CD4-positive, alpha-beta T cell treated with Interleukin-10 for 1 hour (primary cell): ENCODE measurements around the gene PARD3B.

Experiments
- DNase-seq: peaks from one replicate; pipeline ENCODE4 v3.0.0-alpha.2; 2020

PARD3B gene

GRCh38 chr2:204853905-204854304 is 308.6 kb downstream of the PARD3B start:
- DNase-seq = no peak

DNA sequence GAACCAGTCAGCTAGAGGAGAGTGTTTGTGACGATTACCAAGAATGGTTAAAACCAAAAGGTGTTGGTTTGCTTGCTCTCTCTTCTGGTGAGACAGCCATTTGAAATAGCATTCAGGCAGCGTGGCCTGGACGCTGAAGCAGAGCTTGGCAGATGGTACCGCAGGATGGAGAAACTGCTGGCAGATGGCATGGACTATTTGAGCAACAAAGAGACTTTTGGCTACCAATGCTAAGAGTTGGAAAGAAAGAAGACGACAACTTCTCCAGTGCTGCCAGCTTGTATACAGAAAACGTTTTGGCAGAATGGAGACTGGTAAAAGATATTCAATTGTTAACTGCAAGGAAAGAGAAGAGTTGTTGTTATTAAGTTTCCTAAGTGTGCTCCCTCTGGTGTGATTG is 315.0 kb downstream of the PARD3B start:
- DNase-seq = no peak

DNA sequence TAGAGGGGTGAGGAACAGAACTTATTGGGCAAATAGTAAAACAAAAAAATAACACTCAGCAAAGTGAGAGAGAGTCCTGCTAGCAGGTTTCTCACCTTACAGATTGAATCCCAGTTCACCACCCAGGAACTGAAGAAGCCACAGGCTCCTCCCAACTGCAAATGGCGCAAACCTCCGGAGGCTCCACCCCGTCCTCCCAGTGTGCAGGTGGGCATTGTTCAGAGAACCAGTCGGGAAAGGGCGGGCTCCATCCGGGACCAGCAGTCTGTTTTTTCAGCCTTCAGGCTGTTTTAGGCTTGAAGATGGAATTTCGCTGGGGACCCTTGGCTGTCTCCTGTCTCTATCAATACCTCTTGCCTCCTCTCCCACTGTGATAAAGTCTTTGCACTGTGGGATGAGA is 317.5 kb downstream of the PARD3B start:
- DNase-seq = no peak

DNA sequence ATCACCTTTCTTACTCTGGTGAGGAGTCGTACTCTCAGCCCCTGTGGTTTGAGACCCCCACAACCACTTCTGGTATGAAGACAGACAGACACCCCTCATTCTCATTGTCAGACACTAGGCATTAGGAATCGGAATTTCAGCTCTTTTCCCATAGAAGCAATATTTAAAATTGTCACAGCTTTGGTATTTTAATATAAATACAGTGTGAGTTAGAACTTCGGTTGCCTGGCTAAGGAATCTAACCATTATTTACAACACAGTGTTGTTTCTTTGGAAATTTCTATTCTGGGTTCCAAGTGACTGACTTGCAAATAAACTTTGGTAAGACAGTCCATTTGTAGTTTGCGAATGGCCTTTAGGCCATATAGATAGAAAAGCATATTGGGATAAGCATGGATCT is 318.1 kb downstream of the PARD3B start:
- DNase-seq = no peak

- no peak for DNase-seq
These were observed 324.0 kb downstream of the PARD3B start for GRCh38 chr2:204869132-204869823.

GRCh38 chr2:204870053-204870452 is 324.8 kb downstream of the PARD3B start:
- no peak for DNase-seq

DNA sequence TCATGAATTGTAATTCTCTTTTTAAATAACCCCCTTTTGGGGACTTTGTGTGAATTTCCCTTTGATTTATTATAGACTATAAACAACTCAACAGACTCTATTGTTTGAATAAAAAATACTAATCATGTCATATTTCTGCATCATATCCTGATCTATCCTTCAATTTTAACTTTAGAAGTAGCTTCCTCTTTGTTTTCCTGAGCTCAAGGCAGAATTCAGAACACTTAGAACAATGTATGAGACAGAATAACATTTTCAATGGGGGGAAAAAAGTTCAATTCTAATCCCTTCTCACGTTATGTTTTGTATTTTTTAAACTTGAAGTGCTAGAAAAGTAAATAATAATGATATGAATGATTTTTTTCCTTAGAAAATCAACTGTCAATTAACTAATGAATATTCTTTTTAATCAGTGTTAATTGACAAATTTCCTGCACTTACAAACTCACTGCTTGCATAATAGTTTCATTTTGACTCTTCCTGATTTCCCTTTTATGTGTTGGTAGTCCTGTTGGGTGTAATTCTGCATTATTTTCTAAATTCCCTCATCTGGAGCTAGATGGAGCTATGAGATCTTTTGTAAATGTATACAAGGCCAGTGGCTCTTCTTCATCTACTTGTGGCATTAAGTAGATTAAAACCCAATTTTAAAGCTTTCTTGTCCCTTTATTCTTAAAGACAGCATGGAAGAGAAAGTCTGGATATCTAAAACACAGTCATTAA is 326.1 kb downstream of the PARD3B start:
- DNase-seq = peak; percentile 51

- no peak for DNase-seq
These were observed 331.0 kb downstream of the PARD3B start for GRCh38 chr2:204876311-204876710.

GRCh38 chr2:204877691-204878090 is 332.4 kb downstream of the PARD3B start:
- no peak for DNase-seq

DNA sequence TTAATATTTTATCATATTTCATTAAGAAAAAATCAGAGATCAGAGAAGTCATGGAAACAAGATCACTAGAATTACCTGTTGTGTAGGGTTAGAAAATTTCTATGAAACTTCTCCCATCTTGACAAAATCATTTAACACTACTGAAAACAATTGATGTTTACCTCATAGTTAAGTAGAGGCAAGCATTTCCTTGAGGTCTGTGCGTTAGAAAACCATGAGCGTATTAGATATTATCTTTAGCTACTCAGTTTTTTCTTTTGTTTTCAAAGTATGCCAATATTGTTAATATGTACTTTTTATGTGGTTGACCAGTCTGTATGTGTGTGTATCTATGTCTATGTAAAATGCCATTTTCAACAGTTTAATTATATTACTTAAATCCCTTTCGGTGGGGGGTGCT is 335.7 kb downstream of the PARD3B start:
- DNase-seq = no peak

GRCh38 chr2:204881655-204882054 is 336.4 kb downstream of the PARD3B start:
- DNase-seq = peak; percentile 20

GRCh38 chr2:204885747-204886146 is 340.5 kb downstream of the PARD3B start:
- no peak for DNase-seq

DNA sequence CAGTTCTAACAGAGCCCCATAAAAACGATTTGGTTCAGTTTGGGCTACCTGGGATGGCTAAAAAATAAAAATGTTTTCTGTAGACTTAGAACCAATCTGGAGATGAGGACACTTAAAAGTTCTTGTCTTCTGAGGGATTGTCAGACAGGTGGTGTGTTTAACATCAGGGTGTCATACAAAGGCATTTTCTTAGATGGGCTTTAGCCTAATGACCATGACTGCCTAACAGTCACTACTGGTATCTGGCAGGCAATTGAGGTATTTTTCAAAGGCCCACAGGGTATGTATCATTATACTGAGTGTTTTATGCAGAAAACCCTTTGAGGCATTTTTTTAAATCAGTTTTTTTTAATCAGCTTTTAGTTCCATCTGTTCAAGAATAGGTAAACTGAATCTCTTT is 341.4 kb downstream of the PARD3B start:
- DNase-seq = no peak

DNA sequence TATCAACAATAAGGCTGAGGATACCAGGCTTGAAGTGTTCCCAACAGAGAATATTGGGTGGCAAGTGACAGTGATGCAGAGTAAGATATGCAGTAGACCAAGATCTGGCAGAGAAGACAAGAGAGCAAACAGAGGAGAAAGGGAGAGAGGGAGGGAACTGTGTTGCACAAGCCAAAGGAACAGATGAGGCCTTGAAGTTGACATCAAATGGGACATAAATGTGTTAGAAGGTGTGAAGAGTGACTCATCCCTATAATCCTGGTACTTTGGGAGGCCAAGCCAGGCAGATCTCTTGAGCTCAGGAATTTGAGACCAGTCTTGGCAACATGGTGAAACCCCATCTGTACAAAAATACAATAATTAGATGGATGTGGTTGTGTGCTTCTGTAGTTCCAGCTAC is 342.9 kb downstream of the PARD3B start:
- no peak for DNase-seq

DNA sequence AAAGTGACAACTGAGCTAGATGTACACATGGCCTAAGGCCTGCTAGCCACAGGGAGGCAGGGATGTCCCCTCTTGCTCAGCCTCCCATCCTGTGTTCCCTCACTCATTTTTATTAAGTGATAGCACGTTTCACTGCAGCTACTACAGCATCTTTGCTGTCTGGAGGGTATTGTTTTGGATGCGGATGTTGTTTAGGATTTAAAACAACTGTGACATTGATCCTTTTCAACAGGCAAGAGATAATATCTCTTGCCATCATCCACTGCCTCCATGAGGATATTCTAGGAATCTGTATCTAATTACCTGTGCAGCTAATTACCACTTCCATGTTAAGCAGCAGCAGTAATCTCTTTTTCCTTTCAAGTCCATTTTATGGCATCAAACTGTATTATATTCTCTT is 345.4 kb downstream of the PARD3B start:
- no peak for DNase-seq

GRCh38 chr2:204891739-204892138 is 346.5 kb downstream of the PARD3B start:
- no peak for DNase-seq

DNA sequence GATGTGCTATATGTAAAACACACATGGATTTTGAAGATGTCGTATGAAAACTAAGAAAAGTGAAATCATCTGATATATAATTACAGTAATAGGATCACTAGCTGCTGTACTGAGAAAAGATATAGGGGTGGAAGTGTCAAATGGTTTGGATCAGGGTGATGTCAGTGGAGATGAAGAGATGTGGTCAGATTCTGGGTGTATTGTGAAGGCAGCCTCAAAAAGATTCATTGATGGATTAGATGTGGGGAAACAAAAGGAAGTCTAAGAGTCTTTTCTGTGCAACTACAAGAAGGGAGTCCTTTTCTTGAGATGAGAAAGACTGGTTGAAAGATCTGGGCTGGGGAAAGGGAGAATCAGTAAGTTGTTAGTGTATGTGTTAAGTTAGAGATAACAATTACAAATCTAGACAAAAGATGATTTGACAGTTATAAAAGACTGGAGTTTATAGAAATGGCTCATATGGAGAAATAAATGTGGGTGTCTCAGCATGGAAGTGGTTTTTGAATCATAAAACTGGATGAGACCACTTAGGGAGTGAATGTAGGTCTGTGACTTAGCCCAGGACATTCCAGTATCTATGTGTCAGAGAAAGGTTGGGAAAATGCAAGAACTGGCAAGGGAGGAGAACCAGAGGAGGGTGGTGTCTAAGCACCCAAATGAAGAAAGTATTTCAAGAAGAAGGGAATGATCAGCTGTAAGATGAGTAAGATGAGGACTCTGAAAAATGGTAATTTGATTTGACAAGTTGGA is 347.4 kb downstream of the PARD3B start:
- no peak for DNase-seq

- no peak for DNase-seq
These were observed 350.9 kb downstream of the PARD3B start for GRCh38 chr2:204896146-204896545.

DNA sequence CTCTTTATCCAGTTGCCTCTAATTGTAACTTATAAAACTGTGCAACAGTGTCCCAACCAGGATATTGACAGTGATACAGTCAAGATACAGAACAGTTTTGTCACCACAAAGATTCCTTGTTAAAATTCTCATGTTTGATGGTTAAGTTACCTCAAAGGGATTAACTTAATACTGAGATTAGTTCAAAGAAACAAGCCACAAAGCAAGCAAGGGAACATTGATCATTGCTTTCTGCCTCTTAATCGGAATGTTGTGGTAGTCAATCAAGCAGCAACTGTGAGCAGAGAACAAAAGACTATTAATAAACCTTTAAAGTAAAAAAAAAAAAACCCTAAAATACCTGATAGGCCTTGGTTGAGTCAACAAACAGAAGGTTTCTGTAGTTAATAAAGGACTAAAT is 352.3 kb downstream of the PARD3B start:
- DNase-seq = no peak

GRCh38 chr2:204898928-204899640 is 353.8 kb downstream of the PARD3B start:
- no peak for DNase-seq

GRCh38 chr2:204899983-204900382 is 354.7 kb downstream of the PARD3B start:
- DNase-seq = no peak

- DNase-seq = no peak
These were observed 355.2 kb downstream of the PARD3B start for GRCh38 chr2:204900487-204900886.

DNA sequence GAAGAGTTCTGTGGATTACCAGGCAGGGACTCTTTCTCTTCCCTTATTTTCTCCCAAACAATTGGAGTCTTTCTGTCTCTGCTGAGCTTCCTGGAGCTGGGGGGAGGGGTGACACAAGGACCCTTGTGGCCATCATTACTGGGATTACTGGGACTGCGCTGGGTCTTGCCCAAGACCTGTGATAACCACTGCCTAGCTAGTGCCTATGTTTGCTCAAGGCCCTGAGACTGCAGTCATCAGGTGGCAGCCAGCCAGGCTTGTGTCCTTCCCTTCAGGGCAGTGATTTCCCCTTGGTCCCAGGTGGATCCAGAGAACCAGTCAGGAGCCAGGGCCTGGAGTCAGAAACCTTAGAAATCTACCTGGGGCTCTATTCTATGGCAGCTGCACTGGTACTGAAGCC is 355.6 kb downstream of the PARD3B start:
- DNase-seq = no peak
